Skin epidermis (tissue), 12 donors: ENCODE data around the gene RAB36.

Source experiments
- H3K27ac ChIP-seq, 21 experiments: fragments of 200-600 bp; sonication (generic) in 11 of 21; one replicate each; pipeline ENCODE4 v1.5.0; 2020; ENCODE audit warnings: mild to moderate bottlenecking in 3 of 21, inconsistent platforms in 2 of 21, moderate library complexity in 2 of 21
- H3K4me3 ChIP-seq, 7 experiments: fragments of 200-600 bp; sonication (generic) in 2 of 7; one replicate each; pipeline ENCODE4 v1.5.0; 2020; ENCODE audit warnings: inconsistent platforms in 2 of 7, mild to moderate bottlenecking in 2 of 7, moderate library complexity in 1 of 7

Gene RAB36

DNA sequence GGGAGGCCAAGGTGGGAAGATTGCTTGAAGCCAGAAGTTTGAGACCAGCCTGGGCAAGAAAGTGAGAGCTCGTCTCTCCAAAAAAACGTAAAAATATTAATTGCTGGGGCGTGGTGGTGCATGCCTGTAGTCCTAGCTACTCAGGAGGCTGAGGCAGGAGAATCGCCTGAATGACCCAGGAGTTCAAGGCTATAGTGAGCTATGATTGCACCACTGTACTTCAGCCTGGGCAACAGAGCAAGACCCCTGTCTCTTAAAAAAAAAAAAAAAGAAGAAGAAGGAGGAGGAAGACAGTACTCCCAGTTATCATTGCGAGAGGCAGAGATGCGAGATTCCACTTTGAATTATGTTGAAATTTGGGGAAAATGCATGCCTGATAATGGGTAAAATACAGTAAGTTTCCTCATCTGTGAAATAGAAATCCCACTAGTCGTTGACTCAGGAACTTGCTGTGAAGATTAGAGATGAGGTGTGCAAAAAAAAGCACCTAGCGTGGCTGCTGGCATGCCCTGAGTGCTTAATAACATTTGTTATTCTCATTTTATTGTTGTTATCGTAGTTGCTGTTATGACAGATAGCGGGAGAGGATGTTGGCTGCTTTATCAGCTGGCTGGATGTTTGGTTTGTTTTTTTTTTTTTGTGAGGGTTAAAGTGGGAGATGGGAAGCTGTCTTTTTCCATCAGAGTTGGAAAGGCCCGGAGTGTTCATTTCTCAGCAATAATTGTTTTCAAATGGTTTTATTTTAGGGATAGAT is 68.5 kb downstream of the RAB36 start:
- H3K27ac ChIP-seq: peak overlapping the region in 3 of 21 experiments; percentile 52 to 76 (median 60)
- H3K4me3 ChIP-seq: no peak overlapping the region
